Upper lobe of left lung (tissue), 6 donors: ENCODE results near the gene KIF2A. TPM values are rescaled to one million over a fixed set of nuclear protein-coding genes. Genes with fewer than 3 reads are reported as not detected.
A peak's percentile ranks its signal among the peaks of the same experiment; 100 is the strongest.

Experiments
- ATAC-seq, 2 donors: fragments of 200-7000 bp; cut with Tn5 transposase; one replicate each; pipeline ENCODE4 v1.9.1; 2022; ENCODE audit warnings: mild to moderate bottlenecking in 2 of 2, moderate library complexity in 2 of 2; ENCODE audit not compliant: low FRiP score in 2 of 2
- DNase-seq, 2 donors: peaks; one replicate each; pipeline ENCODE4 v3.0.0-alpha.2; 2019 to 2020
- H3K27ac ChIP-seq, 4 donors: fragments of 200-600 bp; sonication (generic); one replicate each; pipeline ENCODE4 v1.5.1; 2016 to 2019
- H3K27me3 ChIP-seq, 4 donors: fragments of 200-600 bp; sonication (generic); one replicate each; pipeline ENCODE4 v1.5.1; 2017 to 2019
- H3K36me3 ChIP-seq, 4 donors: fragments of 200-600 bp; sonication (generic); one replicate each; pipeline ENCODE4 v1.5.1; 2016 to 2019
- H3K4me1 ChIP-seq, 4 donors: fragments of 200-600 bp; sonication (generic); one replicate each; pipeline ENCODE4 v1.5.1; 2018 to 2019
- H3K4me3 ChIP-seq, 4 donors: fragments of 200-600 bp; sonication (generic); one replicate each; pipeline ENCODE4 v1.5.1; 2017 to 2019; ENCODE audit warnings: mild to moderate bottlenecking in 2 of 4, moderate library complexity in 1 of 4
- H3K9me3 ChIP-seq, 4 donors: fragments of 200-600 bp; sonication (generic); one replicate each; pipeline ENCODE4 v1.5.1; 2018 to 2019
- CTCF ChIP-seq, 6 experiments: fragments of 450-650 bp in 4 of 6; fragments of 200-600 bp in 2 of 6; sonication (generic) in 2 of 6; IDR thresholded peaks; one replicate each; pipeline ENCODE4 v1.5.1; 2016 to 2019; ENCODE audit warnings: antibody characterized with exemption in 6 of 6
- EP300 ChIP-seq, 4 donors: sonication (generic); formaldehyde crosslinking; IDR thresholded peaks; one replicate each; pipeline ENCODE4 v1.5.1; 2017; ENCODE audit warnings: antibody characterized with exemption in 4 of 4, control low read depth in 2 of 4
- POLR2A ChIP-seq, 4 donors: fragments of 450-650 bp; IDR thresholded peaks; one replicate each; pipeline ENCODE4 v1.5.1; 2016 to 2017; ENCODE audit warnings: antibody characterized with exemption in 4 of 4, mild to moderate bottlenecking in 2 of 4
- POLR2AphosphoS5 ChIP-seq, 2 donors: sonication (generic); formaldehyde crosslinking; IDR thresholded peaks; one replicate each; pipeline ENCODE4 v1.5.1; 2017; ENCODE audit warnings: antibody characterized with exemption in 2 of 2
- WGBS, 2 donors: methylation state at CpG; one replicate each; pipeline ENCODE4 v1.1.5; 2017 to 2018; 5-methylcytosine and 5-hydroxymethylcytosine counted together
- total RNA-seq, 6 donors: library from RNA; depleted of rRNA in 4 of 6; stranded (reverse); fragments of >200 nt in 4 of 6; gene quantifications; one replicate each; pipeline versions ENCODE4 v1.1.0 to v1.2.1, GENCODE V29; 2016 to 2021
- donor health status: DM: no; HTN: no; CAD: no; lungs with moderate emphysema.
- donor health status: DM: no; HTN: yes; CAD: no; lungs with severe emphysema.

KIF2A gene
- total RNA-seq, 6 donors from 2014 or later = 16.8 to 61.2 (median 23.7) TPM

- Histone ChIP-seq H3K36me3 (no peaks in the 10 kb centered on the region), H3K9me3 (no peaks in the 10 kb centered on the region), H3K27ac (peak within 1 kb of the TSS; percentile 69 to 86 (median 79)), H3K27me3 (no peaks in the 10 kb centered on the region), H3K4me1 (peaks cover 9 to 18% (median 14%) of the 10 kb centered on the region in 4 donors), H3K4me3 (peak within 1 kb of the TSS; percentile 83 to 99 (median 93))
- ATAC-seq (peak; percentile 98 to 99), DNase-seq (peak; percentile 98 to 99)
- WGBS, 2 donors = 0 to 1% methylated on average over 28 to 62 of the region's 66 CpGs
- TF ChIP-seq CTCF (IDR thresholded peaks at IDR 0.05) (no peak), EP300 (IDR thresholded peaks at IDR 0.05) (peak in 1 of 4 donors; percentile 34), POLR2AphosphoS5 (IDR thresholded peaks at IDR 0.05) (peak; percentile 95 to 99), POLR2A (IDR thresholded peaks at IDR 0.05) (peak in 2 of 4 donors; percentile 59 to 82)
Measured at GRCh38 chr5:62412549-62413329, 106.7 kb downstream of the KIF2A start, which contains the start of gene IPO11. Gene IPO11 (plus strand): TSS chr5:62412763. CDS start chr5:62437280, 24,517 bp downstream.

- H3K27me3 ChIP-seq = no peaks in the 10 kb centered on the region
- no peak for TF ChIP-seq POLR2A (IDR thresholded peaks at IDR 0.05)
- no peak for TF ChIP-seq POLR2AphosphoS5 (IDR thresholded peaks at IDR 0.05)
- TF ChIP-seq CTCF (IDR thresholded peaks at IDR 0.05) = no peak
- peak overlapping the region in 3 of 4 donors; percentile 83 to 99 (median 89) for H3K4me3 ChIP-seq
- ATAC-seq (no peak), DNase-seq (no peak)
- 46 to 64% methylated on average over 3 of the region's 3 CpGs for WGBS, 2 donors
- H3K4me1 ChIP-seq = peaks cover 9 to 18% (median 14%) of the 10 kb centered on the region in 4 donors
- H3K9me3 ChIP-seq = no peaks in the 10 kb centered on the region
- H3K27ac ChIP-seq = no peak overlapping the region
- no peaks in the 10 kb centered on the region for H3K36me3 ChIP-seq
Measured at GRCh38 chr5:62413711-62414110, 107.7 kb downstream of the KIF2A start.

GRCh38 chr5:62418462-62419076, 112.6 kb downstream of the KIF2A start:
- H3K27me3 ChIP-seq = no peaks in the 10 kb centered on the region
- TF ChIP-seq EP300 (IDR thresholded peaks at IDR 0.05) (no peak), POLR2AphosphoS5 (IDR thresholded peaks at IDR 0.05) (no peak), POLR2A (IDR thresholded peaks at IDR 0.05) (no peak), CTCF (IDR thresholded peaks at IDR 0.05) (no peak)
- DNase-seq (no peak), ATAC-seq (no peak)
- H3K4me1 ChIP-seq = peaks cover 4 to 13% (median 5%) of the 10 kb centered on the region in 4 donors
- no peak overlapping the region for H3K4me3 ChIP-seq
- no peaks in the 10 kb centered on the region for H3K9me3 ChIP-seq
- H3K36me3 ChIP-seq = no peaks in the 10 kb centered on the region
- H3K27ac ChIP-seq = no peak overlapping the region
- 86 to 90% methylated on average over 4 of the region's 4 CpGs for WGBS, 2 donors

GRCh38 chr5:62419609-62420008, 113.6 kb downstream of the KIF2A start:
- Histone ChIP-seq H3K9me3 (no peaks in the 10 kb centered on the region), H3K36me3 (no peaks in the 10 kb centered on the region), H3K4me3 (no peak overlapping the region), H3K27ac (no peak overlapping the region), H3K27me3 (no peaks in the 10 kb centered on the region), H3K4me1 (peaks cover 0 to 5% (median 0%) of the 10 kb centered on the region in 4 donors)
- ATAC-seq (no peak), DNase-seq (no peak)
- TF ChIP-seq POLR2A (IDR thresholded peaks at IDR 0.05) (no peak), CTCF (IDR thresholded peaks at IDR 0.05) (no peak), EP300 (IDR thresholded peaks at IDR 0.05) (no peak), POLR2AphosphoS5 (IDR thresholded peaks at IDR 0.05) (no peak)
- 96 to 98% methylated on average over 3 of the region's 3 CpGs for WGBS, 2 donors
